EH (cell line): ENCODE data around the gene MYEOV.

ENCODE experiments used
- DNase-seq: peaks from one replicate; pipeline ENCODE4 v3.0.0-alpha.2; 2015; ENCODE audit warnings: low read depth

Gene MYEOV

DNA sequence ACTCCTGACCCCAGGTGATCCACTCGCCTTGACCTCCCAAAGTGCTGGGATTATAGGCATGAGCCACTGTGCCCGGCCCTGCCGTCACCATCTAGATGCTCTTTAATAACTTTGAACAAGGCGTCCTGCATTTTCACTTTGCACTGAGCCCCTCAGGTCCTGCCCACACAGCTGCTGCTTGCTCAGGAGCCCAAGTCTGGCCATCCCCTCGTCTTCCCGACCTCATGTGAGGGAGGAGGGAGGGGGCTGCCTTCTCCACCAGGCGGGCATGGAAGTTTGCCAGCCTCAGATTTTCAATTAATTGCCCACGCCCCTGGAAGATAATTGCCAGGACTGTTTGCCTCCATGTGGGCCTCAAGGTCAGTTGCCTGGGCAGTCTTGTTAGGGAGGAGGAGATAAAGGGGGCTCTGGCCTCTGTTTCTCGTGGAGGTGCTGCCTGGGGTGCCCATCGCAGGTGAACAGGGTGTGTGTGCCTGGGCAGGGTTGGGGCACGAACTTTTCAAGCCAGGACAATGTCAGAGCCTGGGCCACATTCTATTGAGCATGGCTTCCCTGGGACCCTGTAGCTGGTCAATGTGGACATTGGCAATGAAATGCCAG is 27.9 kb upstream of the MYEOV start:
- DNase-seq: no peak

GRCh38 chr11:69267395-69267805 is 26.6 kb upstream of the MYEOV start:
- no peak for DNase-seq

DNA sequence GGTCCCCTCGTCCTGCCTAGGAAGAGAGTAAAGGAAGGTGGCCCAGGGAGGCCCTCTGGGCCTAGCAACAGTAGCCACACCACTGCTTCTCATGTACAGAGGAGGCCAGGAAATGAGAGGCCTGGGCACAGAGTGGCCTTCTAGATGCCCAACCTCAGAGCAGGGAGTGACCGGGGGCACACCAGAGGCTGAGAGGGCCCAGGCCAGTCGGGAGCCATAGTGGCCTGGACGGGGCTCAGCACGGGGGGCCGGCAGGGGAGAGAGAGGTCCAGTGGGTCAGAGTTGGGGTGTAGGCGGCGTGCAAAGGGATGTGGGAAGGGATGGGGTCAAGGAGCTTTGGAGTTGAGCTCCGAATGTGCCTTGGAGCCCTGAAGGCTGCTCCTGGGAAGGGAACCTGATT is 25.0 kb upstream of the MYEOV start:
- DNase-seq: no peak

DNA sequence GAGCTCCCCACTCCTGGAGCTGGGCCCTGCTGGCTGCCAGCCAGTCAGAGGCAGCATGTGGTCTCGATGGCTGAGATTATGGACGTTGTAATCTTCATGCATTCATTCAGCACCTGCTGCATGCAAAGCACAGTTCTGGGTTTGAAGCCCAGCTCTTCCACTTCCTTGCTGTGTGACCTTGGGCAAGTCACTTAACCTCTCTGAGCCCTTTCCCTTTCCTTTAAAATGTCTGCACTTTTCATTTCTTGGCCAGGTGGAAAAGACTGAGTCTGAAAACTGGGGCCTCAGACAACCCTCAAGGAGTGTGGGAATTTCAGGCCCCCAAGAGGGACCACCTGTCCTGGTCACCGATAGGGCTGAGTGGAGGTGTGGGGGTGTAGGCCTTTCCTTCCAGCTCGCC is 24.6 kb upstream of the MYEOV start:
- no peak for DNase-seq

GRCh38 chr11:69269926-69270697 is 23.8 kb upstream of the MYEOV start:
- no peak for DNase-seq

DNA sequence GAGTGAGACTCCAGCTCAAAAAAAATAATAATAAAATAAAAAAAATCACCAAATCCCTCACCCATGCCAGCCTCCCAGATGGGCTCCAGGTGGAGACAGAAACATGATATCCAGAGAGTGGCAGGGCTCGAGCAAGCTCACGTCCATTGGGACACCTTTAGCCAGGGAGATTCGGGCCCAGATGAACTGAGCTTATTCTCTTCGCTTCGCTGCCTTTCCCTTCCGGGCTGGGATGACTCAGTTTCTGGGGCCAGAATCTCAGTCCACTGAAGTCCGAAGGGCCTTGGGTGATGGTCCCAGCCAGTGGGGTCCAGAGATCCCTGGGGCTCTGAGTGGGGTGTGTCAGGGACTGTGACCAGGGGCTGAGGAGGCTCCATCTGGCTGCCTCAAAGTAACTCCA is 23.0 kb upstream of the MYEOV start:
- no peak for DNase-seq

GRCh38 chr11:69272055-69272454 is 21.9 kb upstream of the MYEOV start:
- DNase-seq: no peak

- DNase-seq: no peak
Observed at GRCh38 chr11:69272831-69273485, 21.0 kb upstream of the MYEOV start.

- DNase-seq: no peak
Observed at GRCh38 chr11:69273571-69273970, 20.4 kb upstream of the MYEOV start.

DNA sequence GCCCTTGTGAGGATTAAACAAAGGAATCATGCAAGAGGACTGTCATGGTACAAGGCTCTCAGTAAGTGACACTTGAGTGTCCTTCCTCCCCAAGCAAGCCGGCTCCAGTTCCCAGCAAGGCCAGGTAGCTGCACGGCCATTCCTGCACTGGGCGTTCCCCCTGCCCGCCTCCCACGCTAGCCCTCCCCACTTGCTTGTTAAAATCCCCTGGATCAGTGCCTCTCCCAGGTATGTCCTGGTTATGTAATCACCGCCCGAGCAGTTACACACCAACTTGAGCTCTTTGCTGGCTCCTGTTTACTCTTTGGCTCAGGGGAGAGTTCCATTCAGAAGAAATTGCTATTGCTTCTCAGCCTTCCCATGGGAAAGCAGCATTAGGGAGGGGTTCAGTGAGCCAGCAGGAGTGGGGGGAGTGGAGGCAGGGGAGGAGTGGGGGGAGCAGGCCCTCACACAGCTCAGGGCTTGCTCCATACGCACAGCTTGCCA is 19.4 kb upstream of the MYEOV start:
- DNase-seq: no peak

GRCh38 chr11:69275178-69275577 is 18.8 kb upstream of the MYEOV start:
- DNase-seq: no peak

DNA sequence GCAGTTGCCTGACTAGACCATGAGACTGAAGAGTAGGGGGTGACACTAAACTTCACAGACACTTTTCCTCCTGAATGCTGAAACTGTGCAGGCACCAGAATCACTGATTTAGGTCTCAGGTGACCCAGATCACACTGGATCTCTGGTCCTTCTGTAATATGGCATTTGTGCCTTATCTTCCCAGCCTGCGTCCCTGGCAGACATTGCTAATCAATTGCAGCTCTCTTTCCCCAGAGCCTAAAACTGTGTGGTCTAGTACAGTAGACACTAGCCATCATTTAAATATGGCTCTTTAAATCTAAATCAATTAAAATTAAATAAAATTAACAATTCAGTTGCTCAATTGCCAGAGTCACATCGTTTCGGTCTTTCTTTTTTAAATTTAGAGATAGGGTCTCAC is 17.8 kb upstream of the MYEOV start:
- no peak for DNase-seq

GRCh38 chr11:69277074-69277809 is 16.7 kb upstream of the MYEOV start:
- DNase-seq: no peak

GRCh38 chr11:69278091-69278867 is 15.7 kb upstream of the MYEOV start:
- no peak for DNase-seq

- DNase-seq: peak; percentile 63
Observed at GRCh38 chr11:69280451-69280850, 13.5 kb upstream of the MYEOV start.

GRCh38 chr11:69280994-69281393 is 13.0 kb upstream of the MYEOV start:
- DNase-seq: peak; percentile 93

- DNase-seq: no peak
Observed at GRCh38 chr11:69283446-69283845, 10.5 kb upstream of the MYEOV start.

GRCh38 chr11:69284081-69284511 is 9.9 kb upstream of the MYEOV start:
- peak; percentile 16 for DNase-seq

DNA sequence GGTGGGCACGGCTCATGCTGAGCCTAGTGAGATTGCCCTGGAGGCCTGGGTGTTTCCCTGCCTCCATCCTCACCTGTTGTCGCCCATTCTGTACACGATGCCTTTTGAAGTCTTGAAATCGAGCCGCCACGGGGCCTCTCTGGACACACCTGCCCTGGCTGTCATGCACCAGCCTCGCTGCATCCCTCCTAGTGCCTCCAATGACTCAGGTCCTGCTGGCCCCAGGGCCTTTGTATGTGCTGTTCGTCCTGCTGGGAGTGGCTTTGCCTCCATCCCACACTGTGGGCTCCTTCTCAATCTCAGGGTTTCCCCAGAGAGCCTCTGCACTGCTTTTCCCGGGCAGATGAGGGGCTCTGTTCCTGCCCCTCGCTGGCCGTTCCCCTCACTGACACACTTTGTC is 8.9 kb upstream of the MYEOV start:
- DNase-seq: no peak

- no peak for DNase-seq
Observed at GRCh38 chr11:69285766-69286165, 8.2 kb upstream of the MYEOV start.
